ENCODE data around the gene KITLG. TPM values are rescaled to one million over a fixed set of nuclear protein-coding genes. Genes with fewer than 3 reads are reported as not detected.
"Not testable (repeated sequence)": the region's sequence is repeated elsewhere in the genome, so short reads cannot be mapped to it uniquely, and the experiment has no call there.

The KITLG gene
- total and polyA plus RNA-seq, 2 donors = 7.5 to 8.6 TPM

DNA sequence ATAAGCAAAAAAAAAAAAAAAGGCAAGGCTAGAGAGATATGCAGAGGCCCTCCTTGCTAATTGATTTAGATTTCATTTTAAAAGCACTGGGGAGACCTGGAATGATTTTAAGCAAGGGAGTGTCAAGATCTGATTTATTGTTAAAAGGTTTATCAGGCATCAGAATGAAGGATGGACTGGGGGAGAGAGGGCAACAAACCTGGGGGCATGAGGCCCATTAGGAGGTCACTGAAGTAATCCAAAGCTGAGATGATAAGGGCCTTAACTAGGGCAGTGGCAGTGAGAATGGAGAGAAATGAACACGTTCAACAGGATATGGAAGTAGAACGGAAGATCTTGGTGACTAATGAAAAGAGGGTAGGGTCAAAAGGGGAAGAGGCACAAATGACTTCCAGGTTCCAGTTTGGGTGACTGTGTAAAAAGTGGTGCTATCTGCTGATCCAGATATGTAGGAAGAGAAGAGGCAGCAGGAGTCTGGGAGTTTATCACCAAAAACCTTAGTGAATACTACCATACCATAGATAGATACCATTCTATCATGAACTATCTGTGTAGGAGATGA is 24.0 kb downstream of the KITLG start:
- Histone ChIP-seq H3K4me1 (ENCODE audit: control insufficient read depth in 2 of 2, insufficient read depth in 2 of 2, low read length in 2 of 2) (no peaks in the 10 kb centered on the region), H3K27ac (ENCODE audit: low read depth in 1 of 2, low read length in 1 of 2) (no peak overlapping the region), H3K27me3 (ENCODE audit: control insufficient read depth in 2 of 2, insufficient read depth in 1 of 2, low read length in 1 of 2) (no peaks in the 10 kb centered on the region), H3K9me3 (ENCODE audit: control insufficient read depth in 2 of 2, insufficient read depth in 1 of 2, low read length in 1 of 2) (no peaks in the 10 kb centered on the region), H3K36me3 (ENCODE audit: control insufficient read depth in 2 of 2, insufficient read depth in 2 of 2, low read length in 1 of 2) (no peaks in the 10 kb centered on the region), H3K4me3 (ENCODE audit: low read length in 2 of 2) (no peak overlapping the region)
- no peak for DNase-seq (ENCODE audit: low read depth in 6 of 9, low spot score in 9 of 9)
- 94% methylated on average over 2 of the region's 2 CpGs for WGBS

DNA sequence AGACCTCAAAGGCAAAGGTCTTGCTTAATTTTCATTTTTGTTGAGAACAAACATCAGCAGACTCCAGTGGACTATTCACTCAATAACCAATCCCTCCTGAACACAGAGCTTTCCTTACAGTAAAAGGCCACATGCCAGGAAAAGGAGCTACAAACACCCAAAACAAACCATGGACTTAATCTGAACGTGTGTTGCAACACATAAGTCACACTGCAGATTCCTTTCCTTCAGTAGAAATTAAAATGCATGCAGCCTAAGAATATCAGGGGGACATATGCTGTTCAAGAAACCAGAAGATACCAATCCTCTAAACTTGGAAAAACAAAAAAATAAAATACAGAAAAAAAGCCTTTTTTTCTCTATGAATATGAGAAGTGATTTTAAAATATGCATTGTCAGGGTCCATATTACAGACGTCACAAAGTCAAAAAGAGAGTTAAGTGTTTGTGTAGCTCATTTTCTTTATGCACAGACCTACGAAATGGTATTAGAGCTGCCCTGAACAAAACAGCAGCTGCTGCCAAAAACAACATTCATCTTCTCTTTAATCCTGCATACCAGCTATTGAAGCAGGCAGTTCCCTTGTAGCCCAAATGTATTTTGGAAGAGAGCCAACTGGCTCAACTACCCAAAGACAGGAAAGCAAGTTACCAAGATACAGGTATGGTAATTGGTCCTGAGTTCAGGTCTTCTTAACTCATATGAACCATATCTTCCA is 26.2 kb downstream of the KITLG start:
- Histone ChIP-seq H3K27ac (ENCODE audit: low read depth in 1 of 2, low read length in 1 of 2) (no peak overlapping the region), H3K4me3 (ENCODE audit: low read length in 2 of 2) (no peak overlapping the region), H3K4me1 (ENCODE audit: control insufficient read depth in 2 of 2, insufficient read depth in 2 of 2, low read length in 2 of 2) (no peaks in the 10 kb centered on the region), H3K9me3 (ENCODE audit: control insufficient read depth in 2 of 2, insufficient read depth in 1 of 2, low read length in 1 of 2) (no peaks in the 10 kb centered on the region), H3K27me3 (ENCODE audit: control insufficient read depth in 2 of 2, insufficient read depth in 1 of 2, low read length in 1 of 2) (no peaks in the 10 kb centered on the region), H3K36me3 (ENCODE audit: control insufficient read depth in 2 of 2, insufficient read depth in 2 of 2, low read length in 1 of 2) (no peaks in the 10 kb centered on the region)
- peak in 1 of 9 donors; percentile 16 for DNase-seq (ENCODE audit: low read depth in 6 of 9, low spot score in 9 of 9)
- WGBS = 75% methylated on average over 3 of the region's 3 CpGs

DNA sequence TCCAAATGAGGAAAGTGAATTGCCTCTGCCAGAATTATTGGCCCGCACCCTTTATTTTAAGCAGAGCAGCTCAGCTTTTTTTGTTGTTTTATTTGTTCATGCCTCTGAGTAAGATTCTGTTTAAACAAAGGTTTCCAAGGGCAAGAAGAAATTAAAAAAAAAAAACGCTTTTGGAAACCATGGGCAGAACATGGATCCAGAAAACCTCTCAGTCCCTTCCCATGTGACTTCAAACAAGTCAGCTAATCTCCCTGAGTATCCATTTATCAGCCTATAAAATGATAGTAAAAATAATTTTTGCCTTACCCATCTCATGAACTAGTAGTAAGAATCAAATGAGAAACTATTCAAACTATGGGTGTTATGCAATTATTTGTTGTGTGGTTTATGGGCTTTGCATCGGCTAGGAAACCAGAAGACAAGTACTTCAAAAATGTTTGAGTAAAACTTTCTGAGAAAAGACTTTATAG is 27.6 kb downstream of the KITLG start:
- Histone ChIP-seq H3K36me3 (ENCODE audit: control insufficient read depth in 2 of 2, insufficient read depth in 2 of 2, low read length in 1 of 2) (no peaks in the 10 kb centered on the region), H3K27ac (ENCODE audit: low read depth in 1 of 2, low read length in 1 of 2) (no peak overlapping the region), H3K4me1 (ENCODE audit: control insufficient read depth in 2 of 2, insufficient read depth in 2 of 2, low read length in 2 of 2) (no peaks in the 10 kb centered on the region), H3K4me3 (ENCODE audit: low read length in 2 of 2) (no peak overlapping the region), H3K9me3 (ENCODE audit: control insufficient read depth in 2 of 2, insufficient read depth in 1 of 2, low read length in 1 of 2) (no peaks in the 10 kb centered on the region), H3K27me3 (ENCODE audit: control insufficient read depth in 2 of 2, insufficient read depth in 1 of 2, low read length in 1 of 2) (no peaks in the 10 kb centered on the region)
- WGBS = 62% methylated on average over 3 of the region's 3 CpGs
- DNase-seq (ENCODE audit: low read depth in 6 of 9, low spot score in 9 of 9) = no peak

DNA sequence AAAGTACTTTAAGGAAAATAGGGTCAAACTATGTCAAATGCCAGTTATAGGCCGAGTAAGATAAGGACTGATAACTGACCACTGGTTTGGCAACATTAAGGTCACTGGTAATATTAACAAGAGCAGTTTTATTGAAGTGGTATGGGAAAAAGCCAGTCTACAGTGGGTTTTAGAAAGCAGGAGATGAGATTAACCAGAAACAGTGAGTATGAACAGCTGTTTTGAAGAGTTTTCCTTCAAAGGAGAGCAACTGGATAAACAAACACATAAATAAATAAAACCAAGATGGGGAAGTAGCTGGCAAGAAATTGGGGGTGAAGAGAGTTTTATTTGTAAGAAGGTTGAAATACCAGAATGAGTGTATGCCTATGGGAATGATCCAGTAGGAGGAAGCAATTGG is 30.3 kb downstream of the KITLG start:
- Histone ChIP-seq H3K4me1 (ENCODE audit: control insufficient read depth in 2 of 2, insufficient read depth in 2 of 2, low read length in 2 of 2) (no peaks in the 10 kb centered on the region), H3K4me3 (ENCODE audit: low read length in 2 of 2) (no peak overlapping the region), H3K27me3 (ENCODE audit: control insufficient read depth in 2 of 2, insufficient read depth in 1 of 2, low read length in 1 of 2) (no peaks in the 10 kb centered on the region), H3K27ac (ENCODE audit: low read depth in 1 of 2, low read length in 1 of 2) (no peak overlapping the region), H3K9me3 (ENCODE audit: control insufficient read depth in 2 of 2, insufficient read depth in 1 of 2, low read length in 1 of 2) (no peaks in the 10 kb centered on the region), H3K36me3 (ENCODE audit: control insufficient read depth in 2 of 2, insufficient read depth in 2 of 2, low read length in 1 of 2) (no peaks in the 10 kb centered on the region)
- DNase-seq (ENCODE audit: low read depth in 6 of 9, low spot score in 9 of 9) = no peak
- WGBS = 42% methylated on average over 1 of the region's 1 CpG

DNA sequence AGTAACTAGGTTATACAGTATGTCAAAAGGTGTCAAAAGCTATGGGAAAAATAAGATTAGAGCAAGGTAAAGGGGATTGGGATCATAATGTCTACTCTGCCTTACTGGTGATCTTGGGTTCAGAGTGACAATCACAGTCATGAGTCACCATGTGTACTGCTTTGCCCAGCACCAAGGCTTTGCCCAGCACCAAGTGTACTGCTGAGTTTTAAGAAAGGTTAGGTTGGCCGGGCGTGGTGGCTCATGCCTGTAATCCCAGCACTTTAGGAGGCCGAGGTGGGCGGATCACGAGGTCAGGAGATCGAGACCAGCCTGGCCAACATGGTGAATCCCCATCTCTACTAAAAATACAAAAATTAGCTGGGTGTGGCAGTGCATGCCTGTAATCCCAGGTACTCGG is 32.3 kb downstream of the KITLG start:
- not testable (repeated sequence) for H3K9me3 ChIP-seq (ENCODE audit: control insufficient read depth in 2 of 2, insufficient read depth in 1 of 2, low read length in 1 of 2); H3K4me1 ChIP-seq (ENCODE audit: control insufficient read depth in 2 of 2, insufficient read depth in 2 of 2, low read length in 2 of 2); H3K27ac ChIP-seq (ENCODE audit: low read depth in 1 of 2, low read length in 1 of 2); H3K4me3 ChIP-seq (ENCODE audit: low read length in 2 of 2); DNase-seq (ENCODE audit: low read depth in 6 of 9, low spot score in 9 of 9); H3K36me3 ChIP-seq (ENCODE audit: control insufficient read depth in 2 of 2, insufficient read depth in 2 of 2, low read length in 1 of 2); H3K27me3 ChIP-seq (ENCODE audit: control insufficient read depth in 2 of 2, insufficient read depth in 1 of 2, low read length in 1 of 2)
- 98% methylated on average over 7 of the region's 7 CpGs for WGBS

DNA sequence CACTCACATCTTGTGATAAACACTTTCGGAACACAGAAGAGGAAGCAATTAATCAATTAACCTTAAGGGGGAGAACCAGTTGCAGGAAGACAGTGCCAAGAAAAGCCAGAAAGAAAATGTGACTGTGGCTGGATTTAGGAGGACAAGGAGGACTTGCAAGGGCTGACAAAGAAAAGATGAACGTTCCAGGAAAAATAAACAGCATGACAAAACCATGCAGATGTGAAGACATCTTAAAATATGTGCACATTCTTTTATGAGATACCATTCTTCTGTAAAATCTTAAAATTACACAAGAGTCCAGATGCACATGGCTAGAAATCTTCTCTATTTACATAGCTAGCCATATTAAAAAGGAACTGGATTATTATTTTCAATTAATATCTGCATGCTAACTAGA is 33.4 kb downstream of the KITLG start:
- no peak overlapping the region for H3K4me3 ChIP-seq (ENCODE audit: low read length in 2 of 2)
- no peaks in the 10 kb centered on the region for H3K9me3 ChIP-seq (ENCODE audit: control insufficient read depth in 2 of 2, insufficient read depth in 1 of 2, low read length in 1 of 2)
- no peaks in the 10 kb centered on the region for H3K4me1 ChIP-seq (ENCODE audit: control insufficient read depth in 2 of 2, insufficient read depth in 2 of 2, low read length in 2 of 2)
- no peaks in the 10 kb centered on the region for H3K27me3 ChIP-seq (ENCODE audit: control insufficient read depth in 2 of 2, insufficient read depth in 1 of 2, low read length in 1 of 2)
- DNase-seq (ENCODE audit: low read depth in 6 of 9, low spot score in 9 of 9) = no peak
- H3K36me3 ChIP-seq (ENCODE audit: control insufficient read depth in 2 of 2, insufficient read depth in 2 of 2, low read length in 1 of 2) = no peaks in the 10 kb centered on the region
- 41% methylated on average over 2 of the region's 2 CpGs for WGBS
- no peak overlapping the region for H3K27ac ChIP-seq (ENCODE audit: low read depth in 1 of 2, low read length in 1 of 2)

DNA sequence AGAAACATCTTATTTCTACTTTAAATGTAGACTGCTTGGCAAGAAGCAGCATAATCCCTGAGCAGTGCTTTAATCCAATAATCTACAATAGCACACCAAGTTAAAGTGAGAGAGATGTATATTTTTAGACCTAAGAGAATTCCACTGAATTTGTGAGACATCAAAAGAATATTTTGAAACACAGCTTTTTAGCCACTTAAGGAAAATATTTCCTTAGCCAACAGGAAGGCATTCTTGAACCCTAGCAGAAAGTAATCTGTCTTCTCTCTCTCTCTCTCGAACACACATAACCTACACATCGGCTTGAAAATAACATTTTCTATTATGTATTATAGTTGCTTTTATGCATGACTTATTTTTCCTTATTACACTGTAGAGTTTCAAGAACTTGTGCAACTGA is 34.0 kb downstream of the KITLG start:
- Histone ChIP-seq H3K4me1 (ENCODE audit: control insufficient read depth in 2 of 2, insufficient read depth in 2 of 2, low read length in 2 of 2) (no peaks in the 10 kb centered on the region), H3K4me3 (ENCODE audit: low read length in 2 of 2) (no peak overlapping the region), H3K27me3 (ENCODE audit: control insufficient read depth in 2 of 2, insufficient read depth in 1 of 2, low read length in 1 of 2) (no peaks in the 10 kb centered on the region), H3K36me3 (ENCODE audit: control insufficient read depth in 2 of 2, insufficient read depth in 2 of 2, low read length in 1 of 2) (no peaks in the 10 kb centered on the region), H3K27ac (ENCODE audit: low read depth in 1 of 2, low read length in 1 of 2) (no peak overlapping the region), H3K9me3 (ENCODE audit: control insufficient read depth in 2 of 2, insufficient read depth in 1 of 2, low read length in 1 of 2) (no peaks in the 10 kb centered on the region)
- DNase-seq (ENCODE audit: low read depth in 6 of 9, low spot score in 9 of 9) = no peak
- 87% methylated on average over 2 of the region's 2 CpGs for WGBS

DNA sequence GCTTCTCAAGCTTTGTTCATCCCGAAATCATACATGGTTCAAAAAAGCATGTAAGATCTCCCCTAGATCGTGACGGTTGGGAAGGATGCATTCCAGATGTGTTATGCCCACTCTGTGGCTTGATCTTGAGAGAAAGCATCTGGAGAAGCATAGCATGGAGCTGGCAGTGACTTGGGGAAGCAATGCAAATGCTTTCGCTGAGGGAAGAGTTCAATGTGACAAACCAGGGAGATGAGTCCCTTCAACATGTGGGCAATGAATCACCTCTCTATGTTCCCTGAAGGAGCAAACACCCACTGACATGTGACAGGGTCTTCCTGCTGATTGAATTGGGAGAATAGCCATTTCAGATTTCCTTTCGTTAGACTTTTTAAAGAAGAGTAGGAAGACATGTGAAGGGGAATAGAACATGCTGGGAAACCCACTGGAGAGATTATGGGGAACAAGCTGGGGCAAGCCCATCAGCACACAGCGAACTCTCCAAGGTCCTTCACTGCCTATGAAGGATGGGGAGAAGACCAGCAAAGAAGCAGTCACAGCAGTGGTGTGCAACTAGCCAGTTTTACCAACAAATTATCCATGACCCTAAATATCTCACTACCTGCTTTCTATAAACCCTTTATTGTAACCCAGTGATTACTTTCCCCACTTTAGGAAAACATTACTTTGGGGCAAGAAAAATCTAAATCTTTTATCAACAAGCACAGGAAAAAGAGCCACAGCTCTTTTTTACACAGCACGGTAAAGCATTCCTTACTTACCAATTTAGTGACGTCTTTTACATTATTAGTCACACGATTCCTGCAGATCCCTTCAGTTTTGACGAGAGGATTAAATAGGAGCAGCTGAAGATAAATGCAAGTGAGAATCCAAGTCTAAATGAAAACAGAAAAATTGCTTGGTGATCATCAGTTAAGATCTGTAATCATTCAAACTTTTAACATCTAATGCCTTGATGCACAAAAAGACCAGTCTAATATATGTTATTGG is 35.0 kb downstream of the KITLG start:
- Histone ChIP-seq H3K27ac (ENCODE audit: low read depth in 1 of 2, low read length in 1 of 2) (no peak overlapping the region), H3K36me3 (ENCODE audit: control insufficient read depth in 2 of 2, insufficient read depth in 2 of 2, low read length in 1 of 2) (no peaks in the 10 kb centered on the region), H3K27me3 (ENCODE audit: control insufficient read depth in 2 of 2, insufficient read depth in 1 of 2, low read length in 1 of 2) (no peaks in the 10 kb centered on the region), H3K4me1 (ENCODE audit: control insufficient read depth in 2 of 2, insufficient read depth in 2 of 2, low read length in 2 of 2) (no peaks in the 10 kb centered on the region), H3K9me3 (ENCODE audit: control insufficient read depth in 2 of 2, insufficient read depth in 1 of 2, low read length in 1 of 2) (no peaks in the 10 kb centered on the region), H3K4me3 (ENCODE audit: low read length in 2 of 2) (no peak overlapping the region)
- DNase-seq (ENCODE audit: low read depth in 6 of 9, low spot score in 9 of 9) = no peak
- WGBS = 95% methylated on average over 10 of the region's 10 CpGs

DNA sequence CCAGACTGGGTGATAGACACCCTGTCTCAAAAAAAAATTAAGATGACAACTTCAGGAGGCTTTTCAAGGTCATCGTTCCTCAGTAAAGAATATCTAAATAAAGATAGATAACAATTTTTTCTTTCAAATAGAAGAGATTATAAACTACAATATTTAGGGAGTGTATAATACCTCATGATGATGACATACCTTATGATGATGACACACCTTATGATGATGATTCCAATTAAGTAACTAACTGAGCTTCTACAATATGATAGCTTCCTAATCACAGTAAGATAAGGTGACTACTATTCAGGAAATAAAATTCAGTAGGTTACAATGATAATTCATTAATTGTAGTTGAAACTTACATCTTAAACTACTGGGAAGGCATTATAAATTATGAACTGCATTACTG is 40.4 kb downstream of the KITLG start:
- WGBS = 0% methylated on average over 1 of the region's 1 CpG
- Histone ChIP-seq H3K27me3 (ENCODE audit: control insufficient read depth in 2 of 2, insufficient read depth in 1 of 2, low read length in 1 of 2) (no peaks in the 10 kb centered on the region), H3K27ac (ENCODE audit: low read depth in 1 of 2, low read length in 1 of 2) (no peak overlapping the region), H3K4me3 (ENCODE audit: low read length in 2 of 2) (no peak overlapping the region), H3K36me3 (ENCODE audit: control insufficient read depth in 2 of 2, insufficient read depth in 2 of 2, low read length in 1 of 2) (no peaks in the 10 kb centered on the region), H3K4me1 (ENCODE audit: control insufficient read depth in 2 of 2, insufficient read depth in 2 of 2, low read length in 2 of 2) (no peaks in the 10 kb centered on the region), H3K9me3 (ENCODE audit: control insufficient read depth in 2 of 2, insufficient read depth in 1 of 2, low read length in 1 of 2) (no peaks in the 10 kb centered on the region)
- DNase-seq (ENCODE audit: low read depth in 6 of 9, low spot score in 9 of 9) = no peak

Measured in thymus (tissue), 11 donors.